ENCODE measurements around the gene CNIH2. TPM values are rescaled to one million over a fixed set of nuclear protein-coding genes. Genes with fewer than 3 reads are reported as not detected.

Gene CNIH2
- total and polyA plus RNA-seq, 2 of the 13 experiments (the other 11 are each of a cell fraction or from before 2014, with no cell fraction given), result 0.60 to 0.69 TPM

DNA sequence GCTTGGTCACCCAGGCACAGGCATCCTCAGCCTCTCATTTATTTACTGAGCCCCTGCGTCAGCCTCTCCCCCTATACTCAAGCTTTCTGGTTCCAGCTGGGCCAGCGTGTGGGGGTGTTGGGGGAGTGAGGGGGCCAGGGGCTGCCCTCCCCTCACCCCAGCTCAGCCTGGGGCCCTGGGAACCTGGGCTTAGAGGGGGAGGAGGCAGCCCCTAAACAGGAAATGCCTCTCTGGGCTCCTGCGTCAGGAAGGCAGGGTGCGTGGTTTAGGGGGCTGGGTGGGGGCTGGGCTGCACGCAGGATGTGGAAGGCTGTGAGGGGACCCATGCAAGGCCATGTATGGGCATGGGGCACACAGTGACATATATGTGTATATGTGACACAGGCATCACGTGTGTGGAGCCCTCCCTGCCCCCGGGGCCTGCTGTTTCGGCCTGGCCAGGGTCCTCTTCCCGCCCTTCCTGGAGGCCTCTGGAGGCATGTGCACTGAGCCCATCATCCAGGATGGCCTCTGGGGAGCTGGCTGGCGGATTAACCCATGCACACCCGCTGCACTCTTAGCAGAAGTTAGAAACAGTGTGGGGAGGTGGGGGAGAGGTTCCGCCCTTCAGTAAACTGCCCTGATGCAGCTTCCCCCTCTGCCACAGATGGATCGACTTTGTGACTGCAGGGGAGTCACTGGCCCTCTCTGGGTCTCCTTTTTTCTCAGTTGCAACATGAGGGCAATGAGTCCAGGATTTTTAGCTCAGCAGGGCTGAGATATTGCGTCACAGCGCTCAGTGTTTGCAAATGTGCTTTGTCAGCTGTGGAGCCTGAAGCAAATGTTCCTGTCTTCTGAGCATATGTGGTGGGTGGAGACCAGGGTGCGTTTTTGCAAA, 40.0 kb downstream of the CNIH2 start (continued):
- TF ChIP-seq, protein P1, sequence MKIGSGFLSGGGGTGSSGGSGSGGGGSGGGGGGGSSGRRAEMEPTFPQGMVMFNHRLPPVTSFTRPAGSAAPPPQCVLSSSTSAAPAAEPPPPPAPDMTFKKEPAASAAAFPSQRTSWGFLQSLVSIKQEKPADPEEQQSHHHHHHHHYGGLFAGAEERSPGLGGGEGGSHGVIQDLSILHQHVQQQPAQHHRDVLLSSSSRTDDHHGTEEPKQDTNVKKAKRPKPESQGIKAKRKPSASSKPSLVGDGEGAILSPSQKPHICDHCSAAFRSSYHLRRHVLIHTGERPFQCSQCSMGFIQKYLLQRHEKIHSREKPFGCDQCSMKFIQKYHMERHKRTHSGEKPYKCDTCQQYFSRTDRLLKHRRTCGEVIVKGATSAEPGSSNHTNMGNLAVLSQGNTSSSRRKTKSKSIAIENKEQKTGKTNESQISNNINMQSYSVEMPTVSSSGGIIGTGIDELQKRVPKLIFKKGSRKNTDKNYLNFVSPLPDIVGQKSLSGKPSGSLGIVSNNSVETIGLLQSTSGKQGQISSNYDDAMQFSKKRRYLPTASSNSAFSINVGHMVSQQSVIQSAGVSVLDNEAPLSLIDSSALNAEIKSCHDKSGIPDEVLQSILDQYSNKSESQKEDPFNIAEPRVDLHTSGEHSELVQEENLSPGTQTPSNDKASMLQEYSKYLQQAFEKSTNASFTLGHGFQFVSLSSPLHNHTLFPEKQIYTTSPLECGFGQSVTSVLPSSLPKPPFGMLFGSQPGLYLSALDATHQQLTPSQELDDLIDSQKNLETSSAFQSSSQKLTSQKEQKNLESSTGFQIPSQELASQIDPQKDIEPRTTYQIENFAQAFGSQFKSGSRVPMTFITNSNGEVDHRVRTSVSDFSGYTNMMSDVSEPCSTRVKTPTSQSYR (CRISPR knock-in tag; IDR thresholded peaks at IDR 0.05; ENCODE audit: borderline replicate concordance), result peak; percentile 3; the same call in 1 of the 2 replicates
- TF ChIP-seq U2AF2 (IDR thresholded peaks at IDR 0.05; ENCODE audit: low read depth, low read length) (no peak), ZNF572 (CRISPR knock-in tag; IDR thresholded peaks at IDR 0.05) (peak; percentile 64; the same call in 1 of the 2 replicates), PPARG (CRISPR knock-in tag; conservative IDR thresholded peaks at IDR 0.05) (0 out of 2 replicates have a peak, but pooled peaks have one; percentile 33), SRF (IDR thresholded peaks at IDR 0.05; ENCODE audit: low read depth, low read length) (peak; percentile 47; the same call in 1 of the 2 replicates), ZNF333 (CRISPR knock-in tag; IDR thresholded peaks at IDR 0.05; ENCODE audit: borderline replicate concordance) (no peak), TARDBP (CRISPR knock-in tag; IDR thresholded peaks at IDR 0.05) (peak; percentile 29; the same call in 1 of the 2 replicates), FOXA3 (CRISPR knock-in tag; IDR thresholded peaks at IDR 0.05) (0 out of 2 replicates have a peak, but pooled peaks have one; percentile 21)
- TF ChIP-seq, protein P2, sequence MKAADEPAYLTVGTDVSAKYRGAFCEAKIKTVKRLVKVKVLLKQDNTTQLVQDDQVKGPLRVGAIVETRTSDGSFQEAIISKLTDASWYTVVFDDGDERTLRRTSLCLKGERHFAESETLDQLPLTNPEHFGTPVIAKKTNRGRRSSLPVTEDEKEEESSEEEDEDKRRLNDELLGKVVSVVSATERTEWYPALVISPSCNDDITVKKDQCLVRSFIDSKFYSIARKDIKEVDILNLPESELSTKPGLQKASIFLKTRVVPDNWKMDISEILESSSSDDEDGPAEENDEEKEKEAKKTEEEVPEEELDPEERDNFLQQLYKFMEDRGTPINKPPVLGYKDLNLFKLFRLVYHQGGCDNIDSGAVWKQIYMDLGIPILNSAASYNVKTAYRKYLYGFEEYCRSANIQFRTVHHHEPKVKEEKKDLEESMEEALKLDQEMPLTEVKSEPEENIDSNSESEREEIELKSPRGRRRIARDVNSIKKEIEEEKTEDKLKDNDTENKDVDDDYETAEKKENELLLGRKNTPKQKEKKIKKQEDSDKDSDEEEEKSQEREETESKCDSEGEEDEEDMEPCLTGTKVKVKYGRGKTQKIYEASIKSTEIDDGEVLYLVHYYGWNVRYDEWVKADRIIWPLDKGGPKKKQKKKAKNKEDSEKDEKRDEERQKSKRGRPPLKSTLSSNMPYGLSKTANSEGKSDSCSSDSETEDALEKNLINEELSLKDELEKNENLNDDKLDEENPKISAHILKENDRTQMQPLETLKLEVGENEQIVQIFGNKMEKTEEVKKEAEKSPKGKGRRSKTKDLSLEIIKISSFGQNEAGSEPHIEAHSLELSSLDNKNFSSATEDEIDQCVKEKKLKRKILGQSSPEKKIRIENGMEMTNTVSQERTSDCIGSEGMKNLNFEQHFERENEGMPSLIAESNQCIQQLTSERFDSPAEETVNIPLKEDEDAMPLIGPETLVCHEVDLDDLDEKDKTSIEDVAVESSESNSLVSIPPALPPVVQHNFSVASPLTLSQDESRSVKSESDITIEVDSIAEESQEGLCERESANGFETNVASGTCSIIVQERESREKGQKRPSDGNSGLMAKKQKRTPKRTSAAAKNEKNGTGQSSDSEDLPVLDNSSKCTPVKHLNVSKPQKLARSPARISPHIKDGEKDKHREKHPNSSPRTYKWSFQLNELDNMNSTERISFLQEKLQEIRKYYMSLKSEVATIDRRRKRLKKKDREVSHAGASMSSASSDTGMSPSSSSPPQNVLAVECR (CRISPR knock-in tag; IDR thresholded peaks at IDR 0.05; ENCODE audit: borderline replicate concordance), result peak; percentile 30; the same call in 1 of the 2 replicates
- TF ChIP-seq, protein P3, sequence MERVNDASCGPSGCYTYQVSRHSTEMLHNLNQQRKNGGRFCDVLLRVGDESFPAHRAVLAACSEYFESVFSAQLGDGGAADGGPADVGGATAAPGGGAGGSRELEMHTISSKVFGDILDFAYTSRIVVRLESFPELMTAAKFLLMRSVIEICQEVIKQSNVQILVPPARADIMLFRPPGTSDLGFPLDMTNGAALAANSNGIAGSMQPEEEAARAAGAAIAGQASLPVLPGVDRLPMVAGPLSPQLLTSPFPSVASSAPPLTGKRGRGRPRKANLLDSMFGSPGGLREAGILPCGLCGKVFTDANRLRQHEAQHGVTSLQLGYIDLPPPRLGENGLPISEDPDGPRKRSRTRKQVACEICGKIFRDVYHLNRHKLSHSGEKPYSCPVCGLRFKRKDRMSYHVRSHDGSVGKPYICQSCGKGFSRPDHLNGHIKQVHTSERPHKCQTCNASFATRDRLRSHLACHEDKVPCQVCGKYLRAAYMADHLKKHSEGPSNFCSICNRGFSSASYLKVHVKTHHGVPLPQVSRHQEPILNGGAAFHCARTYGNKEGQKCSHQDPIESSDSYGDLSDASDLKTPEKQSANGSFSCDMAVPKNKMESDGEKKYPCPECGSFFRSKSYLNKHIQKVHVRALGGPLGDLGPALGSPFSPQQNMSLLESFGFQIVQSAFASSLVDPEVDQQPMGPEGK (CRISPR knock-in tag; IDR thresholded peaks at IDR 0.05), result peak; percentile 22; the same call in 1 of the 2 replicates
- TF ChIP-seq, protein P4, sequence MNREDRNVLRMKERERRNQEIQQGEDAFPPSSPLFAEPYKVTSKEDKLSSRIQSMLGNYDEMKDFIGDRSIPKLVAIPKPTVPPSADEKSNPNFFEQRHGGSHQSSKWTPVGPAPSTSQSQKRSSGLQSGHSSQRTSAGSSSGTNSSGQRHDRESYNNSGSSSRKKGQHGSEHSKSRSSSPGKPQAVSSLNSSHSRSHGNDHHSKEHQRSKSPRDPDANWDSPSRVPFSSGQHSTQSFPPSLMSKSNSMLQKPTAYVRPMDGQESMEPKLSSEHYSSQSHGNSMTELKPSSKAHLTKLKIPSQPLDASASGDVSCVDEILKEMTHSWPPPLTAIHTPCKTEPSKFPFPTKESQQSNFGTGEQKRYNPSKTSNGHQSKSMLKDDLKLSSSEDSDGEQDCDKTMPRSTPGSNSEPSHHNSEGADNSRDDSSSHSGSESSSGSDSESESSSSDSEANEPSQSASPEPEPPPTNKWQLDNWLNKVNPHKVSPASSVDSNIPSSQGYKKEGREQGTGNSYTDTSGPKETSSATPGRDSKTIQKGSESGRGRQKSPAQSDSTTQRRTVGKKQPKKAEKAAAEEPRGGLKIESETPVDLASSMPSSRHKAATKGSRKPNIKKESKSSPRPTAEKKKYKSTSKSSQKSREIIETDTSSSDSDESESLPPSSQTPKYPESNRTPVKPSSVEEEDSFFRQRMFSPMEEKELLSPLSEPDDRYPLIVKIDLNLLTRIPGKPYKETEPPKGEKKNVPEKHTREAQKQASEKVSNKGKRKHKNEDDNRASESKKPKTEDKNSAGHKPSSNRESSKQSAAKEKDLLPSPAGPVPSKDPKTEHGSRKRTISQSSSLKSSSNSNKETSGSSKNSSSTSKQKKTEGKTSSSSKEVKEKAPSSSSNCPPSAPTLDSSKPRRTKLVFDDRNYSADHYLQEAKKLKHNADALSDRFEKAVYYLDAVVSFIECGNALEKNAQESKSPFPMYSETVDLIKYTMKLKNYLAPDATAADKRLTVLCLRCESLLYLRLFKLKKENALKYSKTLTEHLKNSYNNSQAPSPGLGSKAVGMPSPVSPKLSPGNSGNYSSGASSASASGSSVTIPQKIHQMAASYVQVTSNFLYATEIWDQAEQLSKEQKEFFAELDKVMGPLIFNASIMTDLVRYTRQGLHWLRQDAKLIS (CRISPR knock-in tag; IDR thresholded peaks at IDR 0.05), result no peak
- TF ChIP-seq, protein P5, sequence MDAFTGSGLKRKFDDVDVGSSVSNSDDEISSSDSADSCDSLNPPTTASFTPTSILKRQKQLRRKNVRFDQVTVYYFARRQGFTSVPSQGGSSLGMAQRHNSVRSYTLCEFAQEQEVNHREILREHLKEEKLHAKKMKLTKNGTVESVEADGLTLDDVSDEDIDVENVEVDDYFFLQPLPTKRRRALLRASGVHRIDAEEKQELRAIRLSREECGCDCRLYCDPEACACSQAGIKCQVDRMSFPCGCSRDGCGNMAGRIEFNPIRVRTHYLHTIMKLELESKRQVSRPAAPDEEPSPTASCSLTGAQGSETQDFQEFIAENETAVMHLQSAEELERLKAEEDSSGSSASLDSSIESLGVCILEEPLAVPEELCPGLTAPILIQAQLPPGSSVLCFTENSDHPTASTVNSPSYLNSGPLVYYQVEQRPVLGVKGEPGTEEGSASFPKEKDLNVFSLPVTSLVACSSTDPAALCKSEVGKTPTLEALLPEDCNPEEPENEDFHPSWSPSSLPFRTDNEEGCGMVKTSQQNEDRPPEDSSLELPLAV (CRISPR knock-in tag; conservative IDR thresholded peaks at IDR 0.05; ENCODE audit: low read depth), result no peak

Data from HepG2 (cell line).